ENCODE results near the gene ACER1.
A peak's percentile ranks its signal among the peaks of the same experiment; 100 is the strongest.

GRCh38 chr19:6372594-6373095 is 39.2 kb upstream of the ACER1 start, which contains the start of gene ALKBH7:
- no peak for TF ChIP-seq CTCF (conservative IDR thresholded peaks at IDR 0.05; ENCODE audit: low read depth in 2 of 2)
- peak; percentile 81 for TF ChIP-seq POLR2AphosphoS5 (IDR thresholded peaks at IDR 0.05; ENCODE audit: low read depth)
- TF ChIP-seq CREB1 (CRISPR knock-in tag; IDR thresholded peaks at IDR 0.05; ENCODE audit: low read depth) = peak; percentile 61
- TF ChIP-seq EZH2 (IDR thresholded peaks at IDR 0.05; ENCODE audit: low read depth, unreplicated experiment) = no peak
- TF ChIP-seq JUNB (IDR thresholded peaks at IDR 0.05; ENCODE audit: unreplicated experiment) = no peak
- TF ChIP-seq EZH2phosphoT487 (IDR thresholded peaks at IDR 0.05; ENCODE audit: unreplicated experiment) = no peak
- TF ChIP-seq REST (IDR thresholded peaks at IDR 0.05; ENCODE audit: unreplicated experiment) = no peak
- TF ChIP-seq NANOG (IDR thresholded peaks at IDR 0.05; ENCODE audit: borderline replicate concordance) = no peak
- TF ChIP-seq ZNF462 (CRISPR knock-in tag; IDR thresholded peaks at IDR 0.05) = no peak
- no peak for TF ChIP-seq ETS1 (IDR thresholded peaks at IDR 0.05)
- no peak for TF ChIP-seq ZNF331 (CRISPR knock-in tag; IDR thresholded peaks at IDR 0.05; ENCODE audit: low read depth)
- TF ChIP-seq ZNF114 (CRISPR knock-in tag; IDR thresholded peaks at IDR 0.05) = no peak
- TF ChIP-seq STAT1 (IDR thresholded peaks at IDR 0.05; ENCODE audit: unreplicated experiment) = no peak
